Erythroblast (primary cell): ENCODE data around the gene TPSAB1.
"Not testable (repeated sequence)": the region's sequence is repeated elsewhere in the genome, so short reads cannot be mapped to it uniquely, and the experiment has no call there.

Source experiments
- GATA1 ChIP-seq: IDR thresholded peaks from 2 replicates; pipeline ENCODE4 v1.6.1; 2011; ENCODE audit warnings: low read depth, mild to moderate bottlenecking, control low read depth, low read length, moderate library complexity
- POLR2A ChIP-seq: IDR thresholded peaks from 2 replicates; pipeline ENCODE4 v1.6.1; 2011; ENCODE audit warnings: mild to moderate bottlenecking, low read length

GRCh38 chr16:1243363-1243762 is 2.9 kb downstream of the TPSAB1 start:
- TF ChIP-seq POLR2A, GATA1: not testable (repeated sequence)
